Smooth muscle cell (in vitro differentiated cells): Measurements from ENCODE around the gene ZNF496. TPM values are rescaled to one million over a fixed set of nuclear protein-coding genes. Genes with fewer than 3 reads are reported as not detected.

ENCODE experiments used
- DNase-seq: peaks from one replicate; lab custom pipeline; 2025; ENCODE audit not compliant: unreplicated experiment; lab: John Stamatoyannopoulos, UW
- H2AFZ ChIP-seq: fragments of 200-600 bp; sonication (generic); 2 replicates; pipeline ENCODE4 v1.6.0; 2016; ENCODE audit warnings: antibody characterized with exemption, low read depth, mild to moderate bottlenecking
- H3F3A ChIP-seq: fragments of 200-600 bp; sonication (generic); 2 replicates; pipeline ENCODE4 v1.6.0; 2017; ENCODE audit warnings: antibody characterized with exemption, low read depth
- H3K27ac ChIP-seq: fragments of 200-600 bp; sonication (generic); 2 replicates; pipeline ENCODE4 v1.5.1; 2016; ENCODE audit warnings: low read depth, mild to moderate bottlenecking
- H3K27me3 ChIP-seq: fragments of 200-600 bp; sonication (generic); 2 replicates; pipeline ENCODE4 v1.6.1; 2016; ENCODE audit warnings: low read depth, mild to moderate bottlenecking
- H3K36me3 ChIP-seq: fragments of 200-600 bp; sonication (generic); 2 replicates; pipeline ENCODE4 v1.5.1; 2016; ENCODE audit warnings: low read depth
- H3K4me1 ChIP-seq: fragments of 200-600 bp; sonication (generic); 2 replicates; pipeline ENCODE4 v1.5.1; 2016; ENCODE audit warnings: low read depth
- H3K4me2 ChIP-seq: fragments of 200-600 bp; sonication (generic); 2 replicates; pipeline ENCODE4 v1.6.0; 2016; ENCODE audit warnings: mild to moderate bottlenecking
- H3K4me3 ChIP-seq: fragments of 200-600 bp; sonication (generic); 2 replicates; pipeline ENCODE4 v1.5.1; 2016; ENCODE audit warnings: mild to moderate bottlenecking
- H3K79me2 ChIP-seq: fragments of 200-600 bp; sonication (generic); 2 replicates; pipeline ENCODE4 v1.6.0; 2016; ENCODE audit warnings: low read depth, mild to moderate bottlenecking
- H3K9ac ChIP-seq: fragments of 200-600 bp; sonication (generic); 2 replicates; pipeline ENCODE4 v1.6.0; 2016; ENCODE audit warnings: low read depth
- H3K9me3 ChIP-seq: fragments of 200-600 bp; sonication (generic); replicated peaks from 2 replicates; pipeline ENCODE4 v1.5.1; 2016; ENCODE audit warnings: low read depth
- H4K20me1 ChIP-seq: fragments of 200-600 bp; sonication (generic); 2 replicates; pipeline ENCODE4 v1.6.0; 2016; ENCODE audit warnings: low read depth
- CTCF ChIP-seq: fragments of 200-600 bp; sonication (generic); IDR thresholded peaks from 2 replicates; pipeline ENCODE4 v1.5.1; 2017; ENCODE audit warnings: borderline replicate concordance, mild to moderate bottlenecking, antibody characterized with exemption; ENCODE audit not compliant: insufficient read depth, poor library complexity, severe bottlenecking
- WGBS: methylation state at CpG from one replicate; pipeline ENCODE4 v1.1.7; 2016; ENCODE audit warnings: low lambda C conversion rate; 5-methylcytosine and 5-hydroxymethylcytosine counted together
- polyA plus RNA-seq: library from polyadenylated mRNA; unstranded; fragments of >200 nt; fragmentation: Nextera tagmentation; extraction: Ambion mirVana; gene quantifications from 2 replicates; pipeline ENCODE4 v1.2.1, GENCODE V29; 2016
- small RNA-seq: library from RNA; depleted of rRNA; stranded (forward); fragments of <200 nt; gene quantifications from one replicate; pipeline ENCODE3, GENCODE V24; 2014
- total RNA-seq: library from RNA; depleted of rRNA; stranded (reverse); fragments of >200 nt; gene quantifications from 2 replicates; pipeline ENCODE4 v1.2.3, GENCODE V29; 2014

The ZNF496 gene
- total and polyA plus RNA-seq, 2 experiments from 2014 or later: 14.8 to 37.0 TPM

- 100% methylated on average over 1 of the region's 1 CpG for WGBS
- H3K4me1 ChIP-seq: no peaks in the 10 kb centered on the region
- H3K9me3 ChIP-seq: peaks cover 5% of the 10 kb centered on the region
- no peaks in the 10 kb centered on the region for H3K27me3 ChIP-seq
- no peak overlapping the region for H2AFZ ChIP-seq
- H3K4me2 ChIP-seq: no peak overlapping the region
- H3K9ac ChIP-seq: no peak overlapping the region
- H4K20me1 ChIP-seq: no peaks in the 10 kb centered on the region
- no peaks in the 10 kb centered on the region for H3K36me3 ChIP-seq
- DNase-seq: no peak
- no peak for TF ChIP-seq CTCF
- H3K27ac ChIP-seq: no peak overlapping the region
- H3K79me2 ChIP-seq: no peaks in the 10 kb centered on the region
- H3F3A ChIP-seq: no peaks in the 10 kb centered on the region
- no peak overlapping the region for H3K4me3 ChIP-seq
These were observed 84.1 kb downstream of the ZNF496 start for GRCh38 chr1:247247568-247247967.

Small RNA genes within 50 kb of the gene (small RNA-seq; reads per million reads assigned to genes)
- not detected for gene RF00019

Other genes with a start within 250 kb of the ZNF496 start
- 16.3 and 17.2 TPM in 2 replicates for gene ZNF669, start 227.5 kb downstream of the ZNF496 start, total RNA-seq
- gene ZNF669, start 227.5 kb downstream of the ZNF496 start, polyA plus RNA-seq: 3.7 and 4.6 TPM in 2 replicates
- 47.2 and 70.3 TPM in 2 replicates for gene ZNF124, start 159.8 kb downstream of the ZNF496 start, total RNA-seq
- 4.2 and 6.3 TPM in 2 replicates for gene ZNF124, start 159.8 kb downstream of the ZNF496 start, polyA plus RNA-seq
- not detected in 2 replicates for gene VN1R5, start 75.8 kb downstream of the ZNF496 start, total RNA-seq
- gene VN1R5, start 75.8 kb downstream of the ZNF496 start, polyA plus RNA-seq: not detected in 2 replicates
- 0.58 and 1.3 TPM in 2 replicates for gene NLRP3, start 84.3 kb upstream of the ZNF496 start, total RNA-seq
- 1.3 and 1.4 TPM in 2 replicates for gene NLRP3, start 84.3 kb upstream of the ZNF496 start, polyA plus RNA-seq
- gene OR2B11, start 126.2 kb upstream of the ZNF496 start, total RNA-seq: not detected in 2 replicates
- not detected in 2 replicates for gene OR2B11, start 126.2 kb upstream of the ZNF496 start, polyA plus RNA-seq
- not detected in 2 replicates for gene OR2C3, start 204.6 kb upstream of the ZNF496 start, total RNA-seq
- not detected in 2 replicates for gene OR2C3, start 204.6 kb upstream of the ZNF496 start, polyA plus RNA-seq
- not detected in 2 replicates for gene GCSAML, start 217.3 kb upstream of the ZNF496 start, total RNA-seq
- not detected in 2 replicates for gene GCSAML, start 217.3 kb upstream of the ZNF496 start, polyA plus RNA-seq